ENCODE data around the gene ZBED5. TPM values are rescaled to one million over a fixed set of nuclear protein-coding genes. Genes with fewer than 3 reads are reported as not detected.

The ZBED5 gene
- total and polyA plus RNA-seq, 2 experiments from 2014 or later, result 36.2 to 76.6 TPM

DNA sequence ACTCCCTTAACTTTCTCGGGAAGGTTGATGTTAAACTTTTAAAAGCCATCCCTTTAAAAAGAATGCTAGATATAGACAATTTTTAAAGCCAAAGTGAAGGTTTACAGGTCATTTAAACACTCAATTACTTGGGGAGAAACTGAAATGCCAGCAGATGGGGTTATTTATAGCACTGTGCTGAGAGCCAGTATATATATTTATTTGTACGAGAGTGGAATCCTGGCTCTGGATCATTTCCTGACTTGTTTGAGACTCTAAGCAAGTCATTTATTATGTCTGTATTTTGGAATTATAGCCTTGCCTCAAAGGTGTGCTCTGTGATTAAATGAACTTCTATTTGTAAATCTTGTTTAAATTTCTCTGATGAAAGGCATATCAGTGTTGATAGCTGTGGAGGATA, 6.8 kb upstream of the ZBED5 start:
- no peaks in the 10 kb centered on the region for H3K9me3 ChIP-seq (ENCODE audit: low read depth)
- no peak overlapping the region for H3K4me3 ChIP-seq
- H3K27me3 ChIP-seq, result no peaks in the 10 kb centered on the region
- H3K27ac ChIP-seq, result peak overlapping the region; percentile 52
- no peak for TF ChIP-seq CTCF (IDR thresholded peaks at IDR 0.05; ENCODE audit: low read depth, low read length)
- peaks cover 40% of the 10 kb centered on the region for H3K4me1 ChIP-seq (ENCODE audit: low read depth)
- H3K36me3 ChIP-seq, result no peaks in the 10 kb centered on the region
- DNase-seq (ENCODE audit: low read depth in 1 of 2, low spot score in 1 of 2), result peak; percentile 16 to 28

DNA sequence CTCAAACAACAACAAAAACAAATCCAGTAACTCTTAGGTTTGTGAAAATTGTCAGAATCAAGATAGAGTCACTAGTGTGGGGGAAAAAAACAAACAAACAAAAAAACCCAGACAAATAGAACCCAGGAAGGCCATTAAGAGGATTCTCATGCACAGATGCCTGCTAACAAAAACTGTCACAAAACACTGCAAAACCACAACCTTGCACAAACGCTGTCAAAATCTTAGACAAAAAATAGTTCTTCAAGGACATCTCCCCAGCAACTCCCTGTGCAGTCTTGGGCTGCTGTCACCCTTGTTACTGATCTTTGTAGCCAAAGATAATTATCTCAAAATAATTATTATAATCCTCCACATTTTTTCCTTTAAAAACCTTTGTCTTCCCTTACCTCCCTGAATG, 4.6 kb upstream of the ZBED5 start:
- Histone ChIP-seq H3K27me3 (no peaks in the 10 kb centered on the region), H3K9me3 (ENCODE audit: low read depth) (no peaks in the 10 kb centered on the region), H3K4me1 (ENCODE audit: low read depth) (peaks cover 29% of the 10 kb centered on the region), H3K36me3 (no peaks in the 10 kb centered on the region), H3K27ac (no peak overlapping the region), H3K4me3 (no peak overlapping the region)
- no peak for TF ChIP-seq CTCF (IDR thresholded peaks at IDR 0.05; ENCODE audit: low read depth, low read length)
- no peak for DNase-seq (ENCODE audit: low read depth in 1 of 2, low spot score in 1 of 2)

DNA sequence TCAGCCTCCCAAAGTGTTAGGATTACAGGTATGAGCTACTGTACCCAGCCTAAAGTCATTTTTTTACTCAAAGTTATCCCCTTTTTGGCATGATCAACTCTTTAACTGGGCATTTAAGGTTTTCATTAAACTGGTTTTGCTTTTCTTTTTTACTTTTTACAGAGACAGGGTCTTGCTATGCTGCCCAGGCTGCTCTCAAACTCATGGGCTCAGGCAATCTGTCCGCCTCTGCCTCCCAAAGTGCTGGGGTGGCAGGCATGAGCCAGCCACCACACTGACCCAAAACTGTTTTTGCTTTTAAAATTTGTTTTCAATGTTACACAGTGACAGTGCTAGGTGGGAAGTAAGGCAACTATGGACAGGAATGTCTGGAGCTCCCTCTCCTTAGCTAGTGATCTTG, 3.9 kb upstream of the ZBED5 start:
- Histone ChIP-seq H3K9me3 (ENCODE audit: low read depth) (no peaks in the 10 kb centered on the region), H3K4me3 (no peak overlapping the region), H3K36me3 (no peaks in the 10 kb centered on the region), H3K4me1 (ENCODE audit: low read depth) (peaks cover 23% of the 10 kb centered on the region), H3K27me3 (no peaks in the 10 kb centered on the region), H3K27ac (no peak overlapping the region)
- TF ChIP-seq CTCF (IDR thresholded peaks at IDR 0.05; ENCODE audit: low read depth, low read length), result no peak
- DNase-seq (ENCODE audit: low read depth in 1 of 2, low spot score in 1 of 2), result no peak

GRCh38 chr11:10861047-10861446, 3.2 kb upstream of the ZBED5 start:
- Histone ChIP-seq H3K9me3 (ENCODE audit: low read depth) (no peaks in the 10 kb centered on the region), H3K36me3 (no peaks in the 10 kb centered on the region), H3K4me3 (no peak overlapping the region), H3K4me1 (ENCODE audit: low read depth) (peaks cover 28% of the 10 kb centered on the region), H3K27ac (no peak overlapping the region), H3K27me3 (no peaks in the 10 kb centered on the region)
- no peak for DNase-seq (ENCODE audit: low read depth in 1 of 2, low spot score in 1 of 2)
- TF ChIP-seq CTCF (IDR thresholded peaks at IDR 0.05; ENCODE audit: low read depth, low read length), result no peak

DNA sequence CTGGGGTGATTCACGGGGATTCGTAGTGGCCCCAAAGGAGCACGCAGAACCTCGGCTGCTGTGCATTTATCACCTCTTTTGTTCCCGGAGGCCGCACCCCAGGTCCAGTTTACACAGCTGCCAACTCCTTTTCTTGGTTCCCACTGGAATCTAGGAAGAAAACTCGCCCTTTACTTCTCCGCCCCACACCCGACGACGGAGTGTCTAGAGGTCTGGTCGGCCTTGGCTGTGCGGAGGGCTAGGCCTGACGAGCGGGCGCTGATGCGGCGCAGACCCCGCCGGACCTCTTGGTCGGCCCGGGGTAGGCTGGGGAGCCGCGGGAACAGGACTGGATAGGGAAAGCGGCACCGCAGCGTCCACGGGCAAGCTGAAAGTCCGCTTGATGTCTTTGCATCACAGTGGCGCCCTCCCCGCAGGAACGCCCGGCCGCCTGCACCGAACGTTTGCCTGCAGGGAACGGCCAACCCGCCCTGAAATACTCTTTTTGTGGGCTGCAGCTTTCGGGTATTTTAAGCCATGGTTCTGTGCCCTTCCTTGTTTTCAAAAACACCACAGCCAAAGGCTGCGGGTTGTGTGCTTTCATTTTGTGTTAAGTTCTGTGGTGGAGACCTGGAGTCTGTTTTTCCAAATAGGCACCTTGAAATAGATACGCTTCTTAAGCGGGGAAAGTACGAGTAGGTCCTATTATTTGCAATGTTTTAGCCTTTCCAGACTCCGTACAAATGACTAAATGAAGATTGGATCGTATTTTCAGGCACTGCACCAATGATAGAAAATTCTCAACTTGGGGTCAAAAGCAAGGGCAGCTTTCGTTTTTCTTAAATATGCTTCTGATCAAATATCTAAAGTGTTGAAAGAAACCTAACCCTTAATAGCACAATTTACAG, 829 bp upstream of the ZBED5 start:
- Histone ChIP-seq H3K27ac (peak overlapping the region; percentile 92), H3K36me3 (peaks cover 23% of the 10 kb centered on the region), H3K27me3 (no peaks in the 10 kb centered on the region), H3K4me1 (ENCODE audit: low read depth) (peaks cover 16% of the 10 kb centered on the region), H3K9me3 (ENCODE audit: low read depth) (no peaks in the 10 kb centered on the region), H3K4me3 (peak overlapping the region; percentile 74)
- peak in 1 of 2 donors; percentile 81 for DNase-seq (ENCODE audit: low read depth in 1 of 2, low spot score in 1 of 2)
- no peak for TF ChIP-seq CTCF (IDR thresholded peaks at IDR 0.05; ENCODE audit: low read depth, low read length)

All from cardiac muscle cell (in vitro differentiated cells and primary cell).